Measurements from ENCODE around the gene COG2.

GRCh38 chr1:230691615-230692014, 49.3 kb downstream of the COG2 start:
- TF ChIP-seq CTCF (IDR thresholded peaks at IDR 0.05) (no peak), POLR2A (IDR thresholded peaks at IDR 0.05) (no peak)

All from right lobe of liver (tissue), 4 donors.